Peyer's patch (tissue), 4 donors: ENCODE data around the gene HNRNPUL1.

Source experiments
- POLR2A ChIP-seq, 2 donors: fragments of 450-650 bp; IDR thresholded peaks; one replicate each; pipeline ENCODE4 v1.5.1; 2017; ENCODE audit warnings: antibody characterized with exemption in 2 of 2, mild to moderate bottlenecking in 2 of 2, moderate library complexity in 2 of 2
- TF ChIP-seq, protein P1 (sequence below), 6 experiments: fragments of 450-650 bp in 4 of 6; fragments of 200-600 bp in 2 of 6; sonication (generic) in 1 of 6; IDR thresholded peaks; one replicate each; pipeline ENCODE4 v1.5.1; 2017 to 2019; ENCODE audit warnings: antibody characterized with exemption in 6 of 6, mild to moderate bottlenecking in 3 of 6, moderate library complexity in 1 of 6

DNA sequence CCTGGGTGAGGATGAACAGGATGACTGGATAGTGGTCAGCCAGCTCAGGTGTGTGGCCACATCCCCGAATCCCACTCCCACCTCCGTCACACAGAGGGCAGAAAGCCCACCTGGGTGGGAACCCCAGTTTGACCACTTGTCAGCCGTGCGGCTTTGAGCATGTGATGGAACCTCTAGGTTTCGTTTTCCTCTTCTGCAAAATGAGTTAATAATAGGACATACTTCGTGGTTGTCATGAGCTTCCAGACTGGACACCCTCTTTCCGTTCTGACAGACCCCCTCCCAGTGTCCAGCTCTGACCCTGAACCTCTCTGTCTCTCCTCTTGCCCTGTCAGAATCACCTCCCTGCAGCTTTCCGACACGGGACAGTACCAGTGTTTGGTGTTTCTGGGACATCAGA, 43.4 kb upstream of the HNRNPUL1 start:
- TF ChIP-seq, protein P1, sequence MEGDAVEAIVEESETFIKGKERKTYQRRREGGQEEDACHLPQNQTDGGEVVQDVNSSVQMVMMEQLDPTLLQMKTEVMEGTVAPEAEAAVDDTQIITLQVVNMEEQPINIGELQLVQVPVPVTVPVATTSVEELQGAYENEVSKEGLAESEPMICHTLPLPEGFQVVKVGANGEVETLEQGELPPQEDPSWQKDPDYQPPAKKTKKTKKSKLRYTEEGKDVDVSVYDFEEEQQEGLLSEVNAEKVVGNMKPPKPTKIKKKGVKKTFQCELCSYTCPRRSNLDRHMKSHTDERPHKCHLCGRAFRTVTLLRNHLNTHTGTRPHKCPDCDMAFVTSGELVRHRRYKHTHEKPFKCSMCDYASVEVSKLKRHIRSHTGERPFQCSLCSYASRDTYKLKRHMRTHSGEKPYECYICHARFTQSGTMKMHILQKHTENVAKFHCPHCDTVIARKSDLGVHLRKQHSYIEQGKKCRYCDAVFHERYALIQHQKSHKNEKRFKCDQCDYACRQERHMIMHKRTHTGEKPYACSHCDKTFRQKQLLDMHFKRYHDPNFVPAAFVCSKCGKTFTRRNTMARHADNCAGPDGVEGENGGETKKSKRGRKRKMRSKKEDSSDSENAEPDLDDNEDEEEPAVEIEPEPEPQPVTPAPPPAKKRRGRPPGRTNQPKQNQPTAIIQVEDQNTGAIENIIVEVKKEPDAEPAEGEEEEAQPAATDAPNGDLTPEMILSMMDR (IDR thresholded peaks at IDR 0.05) = no peak
- no peak for TF ChIP-seq POLR2A (IDR thresholded peaks at IDR 0.05)
